Neural cell (in vitro differentiated cells): ENCODE data around the gene SYT1. TPM values are rescaled to one million over a fixed set of nuclear protein-coding genes. Genes with fewer than 3 reads are reported as not detected.

Experiments used
- H2AFZ ChIP-seq: fragments of 200-600, 300-800 bp; sonication (generic), shearing (Covaris generic); 2 replicates; pipeline ENCODE4 v1.6.0; 2014; ENCODE audit warnings: low read depth, mild to moderate bottlenecking, antibody characterized with exemption, low read length, moderate library complexity
- H3F3A ChIP-seq: fragments of 200-600 bp; shearing (Covaris generic); 2 replicates; pipeline ENCODE4 v1.6.1; 2016; ENCODE audit warnings: mild to moderate bottlenecking, moderate library complexity, mixed read lengths, antibody characterized with exemption, low read length; ENCODE audit not compliant: insufficient read depth, poor library complexity, severe bottlenecking
- H3K27ac ChIP-seq: fragments of 200-600, 300-800 bp; sonication (generic), shearing (Covaris generic); 2 replicates; pipeline ENCODE4 v1.5.1; 2014; ENCODE audit warnings: mild to moderate bottlenecking, low read length, moderate library complexity
- H3K27me3 ChIP-seq: fragments of 300-800, 200-600 bp; sonication (generic), shearing (Covaris generic); 2 replicates; pipeline ENCODE4 v1.6.0; 2014; ENCODE audit warnings: mild to moderate bottlenecking, low read depth, low read length, moderate library complexity; ENCODE audit not compliant: insufficient read depth
- H3K36me3 ChIP-seq: fragments of 300-800, 200-600 bp; sonication (generic), shearing (Covaris generic); 2 replicates; pipeline ENCODE4 v1.5.1; 2014; ENCODE audit warnings: mild to moderate bottlenecking, antibody characterized with exemption, low read length, moderate library complexity; ENCODE audit not compliant: insufficient read depth
- H3K4me2 ChIP-seq: fragments of 300-800, 200-600 bp; sonication (generic), shearing (Covaris generic); 2 replicates; pipeline ENCODE4 v1.6.0; 2014; ENCODE audit warnings: mild to moderate bottlenecking, low read length
- H3K4me3 ChIP-seq: fragments of 300-800, 200-600 bp; sonication (generic), shearing (Covaris generic); 2 replicates; pipeline ENCODE4 v1.5.1; 2014; ENCODE audit warnings: mild to moderate bottlenecking, low read length, moderate library complexity
- H3K79me2 ChIP-seq: fragments of 200-600 bp; shearing (Covaris generic); replicated peaks from 2 replicates; pipeline ENCODE4 v1.6.0; 2014; ENCODE audit warnings: mild to moderate bottlenecking, low read length, moderate library complexity; ENCODE audit not compliant: insufficient read depth
- H3K9ac ChIP-seq: fragments of 300-800, 200-600 bp; sonication (generic), shearing (Covaris generic); 2 replicates; pipeline ENCODE4 v1.6.1; 2016; ENCODE audit warnings: mild to moderate bottlenecking, low read length, mixed read lengths
- H3K9me2 ChIP-seq: fragments of 200-600 bp; shearing (Covaris generic); 2 replicates; pipeline ENCODE4 v1.6.1; 2016; ENCODE audit warnings: mild to moderate bottlenecking, low read length, mixed read lengths; ENCODE audit not compliant: insufficient read depth
- H3K9me3 ChIP-seq: fragments of 200-600, 300-800 bp; sonication (generic), shearing (Covaris generic); 2 replicates; pipeline ENCODE4 v1.6.1; 2016; ENCODE audit warnings: mild to moderate bottlenecking, mixed run types, low read length, moderate library complexity, mixed read lengths
- H4K20me1 ChIP-seq: fragments of 200-600 bp; shearing (Covaris generic); 2 replicates; pipeline ENCODE4 v1.6.1; 2016; ENCODE audit warnings: mild to moderate bottlenecking, mixed run types; ENCODE audit not compliant: insufficient read depth
- EP300 ChIP-seq: fragments of 450-650 bp; conservative IDR thresholded peaks from 2 replicates; pipeline ENCODE4 v1.6.1; 2014; ENCODE audit warnings: antibody characterized with exemption, mild to moderate bottlenecking, moderate library complexity; ENCODE audit not compliant: poor library complexity, severe bottlenecking
- EZH2 ChIP-seq: fragments of 200-600, 300-800 bp; shearing (Covaris generic), sonication (generic); IDR thresholded peaks from 2 replicates; pipeline ENCODE4 v1.6.1; 2014; ENCODE audit warnings: antibody characterized with exemption, low read length, borderline replicate concordance, mild to moderate bottlenecking; ENCODE audit not compliant: insufficient read depth, poor library complexity, severe bottlenecking
- MXI1 ChIP-seq: fragments of 450-650 bp; conservative IDR thresholded peaks from 2 replicates; pipeline ENCODE4 v1.6.1; 2014; ENCODE audit warnings: antibody characterized with exemption, mild to moderate bottlenecking; ENCODE audit not compliant: poor library complexity, severe bottlenecking
- POLR2AphosphoS5 ChIP-seq: IDR thresholded peaks from 2 replicates; pipeline ENCODE4 v1.6.1; 2012
- RAD21 ChIP-seq: fragments of 450-650 bp; conservative IDR thresholded peaks from 2 replicates; pipeline ENCODE4 v1.6.1; 2014; ENCODE audit warnings: antibody characterized with exemption, mild to moderate bottlenecking, moderate library complexity
- SMC3 ChIP-seq: fragments of 450-650 bp; conservative IDR thresholded peaks from 2 replicates; pipeline ENCODE4 v1.6.1; 2014; ENCODE audit warnings: antibody characterized with exemption, mild to moderate bottlenecking, moderate library complexity; ENCODE audit not compliant: poor library complexity
- TAF1 ChIP-seq: IDR thresholded peaks from 2 replicates; pipeline ENCODE4 v1.6.1; 2012; ENCODE audit warnings: low read depth
- polyA plus RNA-seq: library from polyadenylated mRNA; depleted of rRNA; stranded (reverse); fragments of >200 nt; gene quantifications from 2 replicates; pipeline ENCODE4 v1.2.3, GENCODE V29; 2014
- TF ChIP-seq, protein P1 (sequence below): fragments of 450-650 bp; IDR thresholded peaks from 2 replicates; pipeline ENCODE4 v1.5.1; 2014; ENCODE audit warnings: antibody characterized with exemption, mild to moderate bottlenecking, moderate library complexity; ENCODE audit not compliant: poor library complexity, severe bottlenecking
- TF ChIP-seq, protein P2 (sequence below): IDR thresholded peaks from 2 replicates; pipeline ENCODE4 v1.6.1; 2012; ENCODE audit warnings: borderline replicate concordance

Gene SYT1
- polyA plus RNA-seq, 1 donor from 2014 or later = 103 TPM

- H3K4me3 ChIP-seq = no peak overlapping the region
- no peaks in the 10 kb centered on the region for H4K20me1 ChIP-seq
- no peak overlapping the region for H3K27ac ChIP-seq
- H3K9me2 ChIP-seq = no peaks in the 10 kb centered on the region
- H3F3A ChIP-seq = no peaks in the 10 kb centered on the region
- no peaks in the 10 kb centered on the region for H3K79me2 ChIP-seq
- H3K36me3 ChIP-seq = no peaks in the 10 kb centered on the region
- no peaks in the 10 kb centered on the region for H3K27me3 ChIP-seq
- TF ChIP-seq RAD21 = no peak
- no peak for TF ChIP-seq EP300
- H3K9me3 ChIP-seq = no peaks in the 10 kb centered on the region
- no peak overlapping the region for H3K4me2 ChIP-seq
- no peak overlapping the region for H2AFZ ChIP-seq
- H3K9ac ChIP-seq = no peak overlapping the region
Observed at GRCh38 chr12:79441534-79441933, 577.0 kb downstream of the SYT1 start.

- no peak overlapping the region for H3K27ac ChIP-seq
- H3K79me2 ChIP-seq = no peaks in the 10 kb centered on the region
- H4K20me1 ChIP-seq = no peaks in the 10 kb centered on the region
- no peak overlapping the region for H3K4me3 ChIP-seq
- no peaks in the 10 kb centered on the region for H3K27me3 ChIP-seq
- H3F3A ChIP-seq = no peaks in the 10 kb centered on the region
- H3K4me2 ChIP-seq = no peak overlapping the region
- no peaks in the 10 kb centered on the region for H3K36me3 ChIP-seq
- H3K9ac ChIP-seq = no peak overlapping the region
- H3K9me3 ChIP-seq = no peaks in the 10 kb centered on the region
- H2AFZ ChIP-seq = no peak overlapping the region
- no peaks in the 10 kb centered on the region for H3K9me2 ChIP-seq
- no peak for TF ChIP-seq TAF1
- TF ChIP-seq, protein P1, sequence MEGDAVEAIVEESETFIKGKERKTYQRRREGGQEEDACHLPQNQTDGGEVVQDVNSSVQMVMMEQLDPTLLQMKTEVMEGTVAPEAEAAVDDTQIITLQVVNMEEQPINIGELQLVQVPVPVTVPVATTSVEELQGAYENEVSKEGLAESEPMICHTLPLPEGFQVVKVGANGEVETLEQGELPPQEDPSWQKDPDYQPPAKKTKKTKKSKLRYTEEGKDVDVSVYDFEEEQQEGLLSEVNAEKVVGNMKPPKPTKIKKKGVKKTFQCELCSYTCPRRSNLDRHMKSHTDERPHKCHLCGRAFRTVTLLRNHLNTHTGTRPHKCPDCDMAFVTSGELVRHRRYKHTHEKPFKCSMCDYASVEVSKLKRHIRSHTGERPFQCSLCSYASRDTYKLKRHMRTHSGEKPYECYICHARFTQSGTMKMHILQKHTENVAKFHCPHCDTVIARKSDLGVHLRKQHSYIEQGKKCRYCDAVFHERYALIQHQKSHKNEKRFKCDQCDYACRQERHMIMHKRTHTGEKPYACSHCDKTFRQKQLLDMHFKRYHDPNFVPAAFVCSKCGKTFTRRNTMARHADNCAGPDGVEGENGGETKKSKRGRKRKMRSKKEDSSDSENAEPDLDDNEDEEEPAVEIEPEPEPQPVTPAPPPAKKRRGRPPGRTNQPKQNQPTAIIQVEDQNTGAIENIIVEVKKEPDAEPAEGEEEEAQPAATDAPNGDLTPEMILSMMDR = no peak
- no peak for TF ChIP-seq EZH2
- TF ChIP-seq MXI1 = no peak
- TF ChIP-seq SMC3 = no peak
Observed at GRCh38 chr12:79442396-79442795, 577.8 kb downstream of the SYT1 start.

DNA sequence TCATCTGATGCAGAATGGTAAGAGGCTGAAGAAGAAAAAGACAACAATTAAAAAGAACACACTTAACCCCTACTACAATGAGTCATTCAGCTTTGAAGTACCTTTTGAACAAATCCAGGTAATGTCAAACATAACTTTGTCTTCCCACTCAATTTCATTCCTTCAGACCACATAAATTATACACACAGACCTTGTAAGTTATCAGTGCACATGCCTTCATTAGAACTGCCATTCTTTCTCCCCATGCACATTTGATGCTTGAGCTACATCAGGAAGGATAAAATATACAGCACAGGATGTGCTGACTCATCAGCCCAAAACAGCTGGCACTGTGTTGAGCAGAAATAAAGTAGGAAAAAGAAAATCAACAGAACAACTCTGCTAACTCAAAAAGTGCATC, 579.5 kb downstream of the SYT1 start:
- no peaks in the 10 kb centered on the region for H3K9me3 ChIP-seq
- H3K9me2 ChIP-seq = no peaks in the 10 kb centered on the region
- no peak for TF ChIP-seq MXI1
- TF ChIP-seq EP300 = no peak
- no peak for TF ChIP-seq RAD21
- TF ChIP-seq, protein P2, sequence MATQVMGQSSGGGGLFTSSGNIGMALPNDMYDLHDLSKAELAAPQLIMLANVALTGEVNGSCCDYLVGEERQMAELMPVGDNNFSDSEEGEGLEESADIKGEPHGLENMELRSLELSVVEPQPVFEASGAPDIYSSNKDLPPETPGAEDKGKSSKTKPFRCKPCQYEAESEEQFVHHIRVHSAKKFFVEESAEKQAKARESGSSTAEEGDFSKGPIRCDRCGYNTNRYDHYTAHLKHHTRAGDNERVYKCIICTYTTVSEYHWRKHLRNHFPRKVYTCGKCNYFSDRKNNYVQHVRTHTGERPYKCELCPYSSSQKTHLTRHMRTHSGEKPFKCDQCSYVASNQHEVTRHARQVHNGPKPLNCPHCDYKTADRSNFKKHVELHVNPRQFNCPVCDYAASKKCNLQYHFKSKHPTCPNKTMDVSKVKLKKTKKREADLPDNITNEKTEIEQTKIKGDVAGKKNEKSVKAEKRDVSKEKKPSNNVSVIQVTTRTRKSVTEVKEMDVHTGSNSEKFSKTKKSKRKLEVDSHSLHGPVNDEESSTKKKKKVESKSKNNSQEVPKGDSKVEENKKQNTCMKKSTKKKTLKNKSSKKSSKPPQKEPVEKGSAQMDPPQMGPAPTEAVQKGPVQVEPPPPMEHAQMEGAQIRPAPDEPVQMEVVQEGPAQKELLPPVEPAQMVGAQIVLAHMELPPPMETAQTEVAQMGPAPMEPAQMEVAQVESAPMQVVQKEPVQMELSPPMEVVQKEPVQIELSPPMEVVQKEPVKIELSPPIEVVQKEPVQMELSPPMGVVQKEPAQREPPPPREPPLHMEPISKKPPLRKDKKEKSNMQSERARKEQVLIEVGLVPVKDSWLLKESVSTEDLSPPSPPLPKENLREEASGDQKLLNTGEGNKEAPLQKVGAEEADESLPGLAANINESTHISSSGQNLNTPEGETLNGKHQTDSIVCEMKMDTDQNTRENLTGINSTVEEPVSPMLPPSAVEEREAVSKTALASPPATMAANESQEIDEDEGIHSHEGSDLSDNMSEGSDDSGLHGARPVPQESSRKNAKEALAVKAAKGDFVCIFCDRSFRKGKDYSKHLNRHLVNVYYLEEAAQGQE = no peak
- TF ChIP-seq POLR2AphosphoS5 = no peak
- no peak for TF ChIP-seq TAF1
- TF ChIP-seq, protein P1 = no peak
- H3K79me2 ChIP-seq = no peaks in the 10 kb centered on the region
- H3K27ac ChIP-seq = no peak overlapping the region
- H3K4me2 ChIP-seq = no peak overlapping the region
- no peaks in the 10 kb centered on the region for H4K20me1 ChIP-seq
- no peaks in the 10 kb centered on the region for H3K27me3 ChIP-seq
- no peak overlapping the region for H3K9ac ChIP-seq
- no peaks in the 10 kb centered on the region for H3F3A ChIP-seq
- H3K4me3 ChIP-seq = no peak overlapping the region
- H2AFZ ChIP-seq = no peak overlapping the region
- no peaks in the 10 kb centered on the region for H3K36me3 ChIP-seq
